Urinary bladder (tissue), 4 donors: ENCODE measurements around the gene SMYD3. TPM values are rescaled to one million over a fixed set of nuclear protein-coding genes. Genes with fewer than 3 reads are reported as not detected.

ENCODE experiments used
- DNase-seq: peaks from one replicate; pipeline ENCODE4 v3.0.0-alpha.2; 2015; ENCODE audit errors: extremely low spot score
- H3K27ac ChIP-seq: one replicate; pipeline ENCODE4 v1.5.1; 2013; ENCODE audit warnings: low read depth, mild to moderate bottlenecking, moderate library complexity
- H3K36me3 ChIP-seq: one replicate; pipeline ENCODE4 v1.6.1; 2013; ENCODE audit warnings: mild to moderate bottlenecking, moderate library complexity; ENCODE audit not compliant: insufficient read depth
- H3K4me1 ChIP-seq: one replicate; pipeline ENCODE4 v1.6.1; 2013; ENCODE audit warnings: mild to moderate bottlenecking, moderate library complexity; ENCODE audit not compliant: insufficient read depth
- H3K4me3 ChIP-seq: one replicate; pipeline ENCODE4 v1.5.1; 2013; ENCODE audit warnings: low read depth, low read length
- WGBS: extraction: QIAGEN DNeasy Blood & Tissue Kit; methylation state at CpG from one replicate; pipeline ENCODE4 v1.1.7; 2013; 5-methylcytosine and 5-hydroxymethylcytosine counted together
- polyA plus RNA-seq: library from polyadenylated mRNA; stranded (reverse); fragments of 200-250 nt; gene quantifications from one replicate; pipeline ENCODE4 v1.2.3, GENCODE V29; 2013
- total RNA-seq: library from RNA; depleted of rRNA; stranded (reverse); fragments of >200 nt; gene quantifications from one replicate; pipeline ENCODE4 v1.2.3, GENCODE V29; 2014
- donor health status: healthy with polysubstance abuse.
- donor health status: healthy.

The SMYD3 gene
- total and polyA plus RNA-seq, 2 donors: 18.2 to 44.6 TPM

DNA sequence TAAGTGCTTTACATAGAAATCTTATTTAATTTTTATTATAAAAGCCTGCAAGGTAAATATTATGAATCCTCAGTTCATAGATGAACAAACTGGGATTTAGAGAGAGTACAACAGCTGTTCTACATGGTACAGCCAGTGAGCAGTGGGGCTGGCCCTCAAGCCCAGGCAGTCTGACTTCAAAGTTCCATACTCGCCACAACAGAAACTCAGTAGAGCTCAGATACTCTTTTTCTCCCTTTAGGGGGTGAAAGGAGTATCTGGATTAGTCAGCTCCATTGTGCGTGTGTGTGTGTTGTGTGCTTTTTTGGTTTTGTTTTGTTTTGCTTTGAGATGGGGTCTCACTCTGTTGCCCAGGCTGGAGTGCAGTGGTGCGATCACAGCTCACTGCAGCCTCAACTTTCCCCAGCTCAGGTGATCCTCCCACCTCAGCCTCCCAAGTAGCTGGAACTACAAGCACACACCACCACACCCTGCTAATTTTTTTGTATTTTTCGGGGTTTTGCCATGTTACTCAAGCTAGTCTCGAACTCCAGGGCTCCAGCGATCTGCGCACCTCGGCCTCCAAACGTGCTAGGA lies 378.5 kb downstream of the SMYD3 start:
- peaks cover 1% of the 10 kb centered on the region for H3K4me1 ChIP-seq
- H3K27ac ChIP-seq: no peak overlapping the region
- no peak for DNase-seq
- WGBS: 97% methylated on average over 9 of the region's 9 CpGs
- no peak overlapping the region for H3K4me3 ChIP-seq
- no peaks in the 10 kb centered on the region for H3K36me3 ChIP-seq

DNA sequence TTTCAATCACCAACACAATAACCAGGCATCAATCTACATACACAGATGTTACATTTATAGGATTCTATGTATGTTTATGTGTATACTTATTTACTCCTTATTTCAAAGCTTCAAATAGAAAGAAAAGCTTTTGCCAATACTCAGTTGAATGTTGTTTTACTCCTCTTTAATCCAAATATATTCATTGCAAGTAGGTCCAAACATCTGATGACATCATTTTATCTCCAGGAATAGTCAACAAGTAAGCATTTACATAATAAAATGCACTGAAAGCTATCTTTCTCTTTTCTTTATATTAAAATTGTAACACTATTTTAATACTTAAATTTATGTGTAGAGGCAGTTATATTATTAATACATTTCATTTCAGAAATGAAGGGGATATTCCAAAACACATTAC lies 380.5 kb downstream of the SMYD3 start:
- H3K4me1 ChIP-seq: peaks cover 1% of the 10 kb centered on the region
- no peak for DNase-seq
- H3K27ac ChIP-seq: no peak overlapping the region

DNA sequence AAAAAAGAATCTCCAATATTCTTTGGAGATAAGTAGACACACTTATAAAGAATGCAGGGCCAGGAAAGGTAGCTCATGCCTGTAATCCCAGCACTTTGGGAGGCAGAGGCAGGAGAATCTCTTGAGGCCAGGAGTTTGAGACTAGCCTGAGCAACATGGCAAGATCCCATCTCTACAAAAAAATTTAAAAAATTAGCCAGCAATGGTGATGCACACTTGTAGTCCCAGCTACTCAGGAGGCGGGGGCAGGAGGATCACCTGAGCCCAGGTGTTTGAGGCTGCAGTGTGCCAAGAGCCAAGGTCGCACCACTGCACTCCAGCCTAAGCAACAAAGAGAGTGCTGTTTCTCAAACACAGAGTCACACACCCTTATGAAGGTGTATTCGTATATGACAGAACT lies 385.0 kb downstream of the SMYD3 start:
- DNase-seq: no peak
- 99% methylated on average over 3 of the region's 3 CpGs for WGBS
- H3K36me3 ChIP-seq: no peaks in the 10 kb centered on the region
- H3K4me3 ChIP-seq: no peak overlapping the region
- no peaks in the 10 kb centered on the region for H3K4me1 ChIP-seq
- H3K27ac ChIP-seq: no peak overlapping the region

More for the DNA sequence above, 380.5 kb downstream of the SMYD3 start:
- no peak overlapping the region for H3K4me3 ChIP-seq
- no peaks in the 10 kb centered on the region for H3K36me3 ChIP-seq

DNA sequence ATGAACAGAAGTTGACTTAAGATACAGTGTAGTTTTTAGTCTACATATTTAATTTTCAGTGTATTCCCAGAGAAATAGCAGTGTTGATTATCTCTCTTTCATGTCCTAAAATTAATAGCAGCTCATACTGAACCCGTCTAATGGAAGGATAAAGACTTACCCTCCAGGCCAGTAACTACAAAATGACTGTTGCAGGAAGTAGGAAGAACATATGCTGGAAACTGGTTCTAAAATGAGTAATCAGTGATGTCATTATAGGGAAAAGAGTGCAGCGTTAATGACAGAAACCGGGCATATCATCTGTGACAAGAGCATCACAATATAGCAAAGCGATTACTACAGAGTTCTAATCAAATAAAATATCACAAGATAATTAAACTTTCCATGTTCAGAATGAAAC lies 385.5 kb downstream of the SMYD3 start:
- WGBS: 92% methylated on average over 4 of the region's 4 CpGs
- DNase-seq: no peak

DNA sequence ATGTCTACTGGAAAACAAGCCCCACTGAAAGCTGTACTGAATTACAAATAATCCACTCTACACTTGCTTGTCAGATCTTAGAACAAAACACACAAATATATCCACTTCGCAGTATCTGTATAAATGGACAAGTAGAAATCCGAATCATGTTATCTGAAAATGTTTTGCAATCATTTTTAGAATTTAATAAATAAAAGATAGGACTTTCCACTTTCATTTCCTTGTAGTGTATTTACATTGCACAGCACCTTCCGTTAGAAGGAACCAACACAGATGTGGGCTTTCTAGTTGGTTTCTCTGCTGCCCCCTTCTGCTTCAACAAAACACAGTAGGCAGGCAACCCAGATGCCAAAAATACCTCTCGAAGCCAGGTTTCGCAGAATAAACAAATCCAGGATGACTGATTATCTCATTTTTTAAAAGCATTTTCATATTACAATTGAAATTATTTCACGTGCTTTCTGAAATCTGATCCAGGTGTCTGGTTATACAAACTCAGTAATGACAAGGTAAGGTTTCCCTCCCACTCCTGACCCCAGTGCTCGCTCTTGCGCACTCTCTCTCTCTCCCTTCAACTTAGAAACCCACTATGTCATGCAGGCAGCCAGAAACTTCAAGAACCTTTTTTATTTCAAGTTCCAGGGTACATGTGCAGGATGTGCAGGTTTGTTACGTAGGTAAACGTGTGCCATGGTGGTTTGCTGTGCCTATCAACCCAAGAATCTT lies 389.9 kb downstream of the SMYD3 start:
- no peaks in the 10 kb centered on the region for H3K4me1 ChIP-seq
- DNase-seq: no peak
- WGBS: 45% methylated on average over 10 of the region's 10 CpGs
- no peak overlapping the region for H3K27ac ChIP-seq
- no peak overlapping the region for H3K4me3 ChIP-seq
- no peaks in the 10 kb centered on the region for H3K36me3 ChIP-seq

More for the DNA sequence above, 385.5 kb downstream of the SMYD3 start:
- H3K4me3 ChIP-seq: no peak overlapping the region
- H3K4me1 ChIP-seq: no peaks in the 10 kb centered on the region
- no peaks in the 10 kb centered on the region for H3K36me3 ChIP-seq
- no peak overlapping the region for H3K27ac ChIP-seq

DNA sequence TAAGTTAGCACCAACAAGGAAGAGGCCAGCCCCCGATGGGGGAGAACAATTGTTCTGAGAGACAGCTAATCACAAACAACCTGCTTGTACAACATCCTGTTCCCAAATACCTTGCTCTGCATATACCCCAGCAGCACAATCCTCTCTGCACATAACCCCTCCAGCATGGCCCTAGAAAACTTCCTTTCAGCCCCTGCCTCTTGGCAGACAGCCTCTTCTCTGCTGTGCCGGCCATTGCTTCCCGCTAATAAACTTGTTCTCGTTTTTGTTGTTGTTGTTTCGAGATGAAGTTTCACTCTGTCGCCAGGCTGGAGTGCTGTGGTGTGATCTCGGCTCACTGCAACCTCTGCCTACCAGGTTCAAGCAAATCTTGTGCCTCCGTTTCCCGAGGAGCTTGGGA lies 392.7 kb downstream of the SMYD3 start:
- WGBS: 83% methylated on average over 9 of the region's 9 CpGs
- no peaks in the 10 kb centered on the region for H3K4me1 ChIP-seq

DNA sequence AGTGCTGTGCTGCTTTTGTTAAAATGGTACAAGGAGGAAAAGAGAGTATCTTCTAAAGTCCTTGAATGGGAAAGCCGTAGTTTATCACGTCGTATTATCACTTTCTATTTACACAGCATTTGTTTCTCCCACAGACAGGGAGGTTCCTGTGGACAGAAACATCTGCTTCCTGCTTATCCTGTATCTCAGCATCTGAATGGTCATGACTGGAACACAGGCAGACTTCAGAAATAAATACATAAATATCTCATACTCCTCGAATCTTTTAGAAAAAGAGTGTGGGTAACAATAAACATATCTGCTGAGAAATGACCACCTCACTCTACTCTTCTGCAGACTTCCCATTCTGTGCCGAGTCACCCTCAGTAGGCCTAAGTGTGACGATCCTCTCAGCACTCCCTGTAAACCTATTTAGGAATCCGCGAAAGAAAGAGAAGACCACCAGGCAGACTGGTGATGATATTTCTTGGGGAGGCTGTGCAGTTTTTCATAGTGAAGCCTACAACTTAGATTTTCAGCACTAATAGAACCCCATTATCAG lies 393.5 kb downstream of the SMYD3 start:
- H3K4me3 ChIP-seq: no peak overlapping the region
- H3K4me1 ChIP-seq: no peaks in the 10 kb centered on the region
- DNase-seq: no peak
- no peaks in the 10 kb centered on the region for H3K36me3 ChIP-seq
- no peak overlapping the region for H3K27ac ChIP-seq
- 62% methylated on average over 8 of the region's 8 CpGs for WGBS

More for the DNA sequence above, 392.7 kb downstream of the SMYD3 start:
- DNase-seq: no peak
- H3K36me3 ChIP-seq: no peaks in the 10 kb centered on the region
- no peak overlapping the region for H3K4me3 ChIP-seq
- H3K27ac ChIP-seq: no peak overlapping the region

DNA sequence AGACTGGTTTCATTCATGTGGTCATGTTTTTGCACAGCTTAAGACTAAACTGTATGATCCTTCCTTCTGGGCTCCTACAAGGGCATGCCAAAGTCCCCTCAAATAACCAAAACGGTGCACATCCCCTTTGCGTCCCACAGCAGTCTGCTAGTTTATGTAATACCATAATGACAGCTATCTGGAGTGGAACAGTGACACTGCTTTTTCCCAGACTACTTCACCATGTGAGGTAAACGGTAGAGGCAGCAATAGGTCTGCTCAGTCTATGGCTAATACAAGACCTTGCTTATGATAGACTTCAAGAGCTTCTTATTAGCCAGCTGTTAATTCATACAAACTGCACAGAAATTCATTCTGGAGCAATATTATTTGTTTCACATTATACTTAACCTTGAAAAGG lies 395.5 kb downstream of the SMYD3 start:
- Histone ChIP-seq H3K36me3 (no peaks in the 10 kb centered on the region), H3K4me1 (no peaks in the 10 kb centered on the region), H3K27ac (no peak overlapping the region), H3K4me3 (no peak overlapping the region)
- no peak for DNase-seq
- 84% methylated on average over 3 of the region's 3 CpGs for WGBS

DNA sequence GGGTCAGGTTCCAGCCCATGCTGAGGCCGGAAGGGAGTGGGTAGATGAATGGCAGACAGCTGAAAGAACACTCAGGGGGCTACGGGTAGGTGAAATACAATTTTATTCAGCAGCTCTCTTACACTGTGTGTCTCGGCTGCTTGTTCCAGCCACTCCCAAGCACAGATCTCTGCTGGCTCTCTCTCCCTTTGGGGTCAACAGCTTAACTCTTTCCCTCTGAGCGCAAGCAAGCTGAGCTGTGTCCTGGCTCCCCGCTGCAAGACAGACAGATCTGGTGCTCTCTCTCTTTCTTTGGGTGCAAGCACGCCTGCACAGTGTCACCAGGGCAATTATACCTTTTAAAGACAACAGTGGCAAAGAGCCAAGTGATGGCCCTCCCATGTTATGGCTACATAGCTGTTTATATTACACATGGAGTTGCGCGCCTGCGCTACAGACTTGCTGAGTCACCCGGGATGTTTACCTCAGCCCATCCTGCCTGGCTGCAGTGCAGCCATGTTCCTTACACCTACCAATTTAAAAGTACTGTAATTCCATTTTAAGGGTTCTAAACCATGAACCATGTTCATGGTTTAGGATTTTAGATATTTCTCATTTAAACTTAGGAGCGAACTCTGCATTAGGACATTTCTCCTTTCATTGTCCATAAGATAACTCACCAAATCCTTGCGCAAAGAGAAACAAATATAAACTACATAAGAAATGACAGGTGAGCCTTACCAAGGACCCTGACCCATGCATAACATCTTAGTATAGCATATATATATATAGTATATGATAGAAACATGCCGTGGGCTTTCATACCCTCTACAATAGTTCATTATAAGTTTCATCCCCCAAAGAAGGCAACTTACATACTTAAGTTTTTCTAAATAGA lies 396.5 kb downstream of the SMYD3 start:
- Histone ChIP-seq H3K36me3 (no peaks in the 10 kb centered on the region), H3K4me1 (no peaks in the 10 kb centered on the region), H3K27ac (no peak overlapping the region), H3K4me3 (no peak overlapping the region)
- DNase-seq: no peak
- WGBS: 67% methylated on average over 13 of the region's 13 CpGs

DNA sequence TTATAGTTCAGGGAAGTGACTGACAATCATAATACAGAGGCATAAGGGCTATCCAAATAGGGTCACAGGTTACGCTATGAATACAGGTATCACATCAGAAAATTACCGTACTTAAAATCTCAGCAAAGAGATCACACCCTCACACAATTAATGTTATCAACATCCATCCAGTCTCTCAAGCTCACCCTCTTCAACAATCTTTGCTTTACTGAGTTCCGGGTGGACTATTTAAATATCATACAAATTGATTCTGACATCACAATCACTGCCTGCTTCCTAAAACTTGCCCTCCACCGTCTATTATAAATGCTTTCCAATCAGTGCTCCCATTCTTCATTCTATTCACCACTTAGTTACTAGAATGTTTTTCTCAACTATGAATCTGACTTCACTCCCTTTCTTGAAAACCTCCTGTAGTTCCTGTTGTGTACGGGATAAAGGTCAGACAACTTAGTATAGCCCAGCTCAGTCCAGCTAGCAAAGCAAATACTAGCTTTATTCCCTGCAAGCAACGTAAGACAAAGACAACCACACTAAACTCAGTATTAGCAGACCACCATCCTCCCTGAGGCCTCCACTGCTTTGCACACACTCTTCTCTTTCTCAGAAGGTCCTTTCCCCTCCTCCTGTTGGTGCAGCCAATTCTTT lies 398.7 kb downstream of the SMYD3 start:
- no peaks in the 10 kb centered on the region for H3K4me1 ChIP-seq
- no peak overlapping the region for H3K4me3 ChIP-seq
- no peak overlapping the region for H3K27ac ChIP-seq
- no peak for DNase-seq
- no peaks in the 10 kb centered on the region for H3K36me3 ChIP-seq
- 82% methylated on average over 6 of the region's 6 CpGs for WGBS

DNA sequence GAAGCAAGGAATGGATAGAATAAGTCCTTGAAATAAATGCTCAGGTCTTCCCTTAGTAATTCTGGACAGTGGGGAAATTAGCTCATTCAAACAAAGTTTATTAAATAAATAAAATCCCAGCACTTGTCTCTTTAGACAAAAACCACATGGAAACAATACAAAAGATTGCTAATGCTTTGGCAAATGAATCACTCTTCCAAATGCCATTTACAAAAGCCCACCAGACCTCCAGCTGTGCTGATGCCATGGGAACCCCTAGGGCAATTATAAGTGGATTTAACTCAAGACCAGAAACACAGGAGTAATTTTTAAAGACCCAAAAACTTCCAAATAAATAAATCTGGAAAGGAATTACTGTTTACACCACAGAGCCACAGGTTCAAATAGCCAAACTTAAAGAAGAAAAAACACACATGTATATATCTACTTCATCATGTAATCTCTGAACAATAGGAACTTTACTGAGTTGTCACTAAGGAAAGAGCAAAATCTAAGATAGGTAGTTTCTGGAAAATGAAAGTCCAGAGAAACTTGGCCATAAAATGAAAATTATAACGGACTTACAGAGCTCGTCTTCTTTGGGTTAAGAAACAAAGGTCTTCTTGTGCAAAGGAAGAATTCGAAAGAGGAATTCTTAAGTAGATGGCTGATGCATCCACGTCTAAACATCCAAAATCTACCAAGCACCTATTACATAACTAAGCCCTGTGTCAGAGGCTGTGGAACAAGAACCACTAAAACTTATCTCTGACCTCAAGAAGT lies 399.4 kb downstream of the SMYD3 start:
- H3K27ac ChIP-seq: no peak overlapping the region
- WGBS: 54% methylated on average over 4 of the region's 4 CpGs

DNA sequence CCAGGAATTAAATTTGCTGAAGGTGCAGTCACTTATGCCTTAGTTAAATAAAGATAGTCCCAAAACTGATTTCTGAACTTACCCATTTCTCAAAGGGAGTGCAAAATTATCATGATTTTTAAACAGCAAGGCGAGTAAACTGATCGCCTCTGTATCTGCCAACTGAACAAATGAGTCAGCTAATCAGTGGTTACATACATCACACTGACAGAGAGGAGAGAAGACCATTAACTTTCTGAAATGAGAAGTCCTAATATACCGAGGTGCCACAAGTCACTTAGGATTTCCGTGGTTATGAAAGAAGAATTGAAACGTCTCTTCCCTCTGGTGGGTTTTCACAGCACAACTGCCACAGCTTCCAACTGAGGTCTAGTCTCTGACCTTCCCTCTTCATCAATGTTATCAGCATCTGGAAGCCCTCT lies 400.7 kb downstream of the SMYD3 start:
- 87% methylated on average over 5 of the region's 5 CpGs for WGBS
- H3K27ac ChIP-seq: no peak overlapping the region
- H3K4me1 ChIP-seq: no peaks in the 10 kb centered on the region
- no peak overlapping the region for H3K4me3 ChIP-seq
- H3K36me3 ChIP-seq: no peaks in the 10 kb centered on the region
- no peak for DNase-seq

More for the DNA sequence above, 399.4 kb downstream of the SMYD3 start:
- H3K36me3 ChIP-seq: no peaks in the 10 kb centered on the region
- H3K4me3 ChIP-seq: no peak overlapping the region
- no peak for DNase-seq
- H3K4me1 ChIP-seq: no peaks in the 10 kb centered on the region

DNA sequence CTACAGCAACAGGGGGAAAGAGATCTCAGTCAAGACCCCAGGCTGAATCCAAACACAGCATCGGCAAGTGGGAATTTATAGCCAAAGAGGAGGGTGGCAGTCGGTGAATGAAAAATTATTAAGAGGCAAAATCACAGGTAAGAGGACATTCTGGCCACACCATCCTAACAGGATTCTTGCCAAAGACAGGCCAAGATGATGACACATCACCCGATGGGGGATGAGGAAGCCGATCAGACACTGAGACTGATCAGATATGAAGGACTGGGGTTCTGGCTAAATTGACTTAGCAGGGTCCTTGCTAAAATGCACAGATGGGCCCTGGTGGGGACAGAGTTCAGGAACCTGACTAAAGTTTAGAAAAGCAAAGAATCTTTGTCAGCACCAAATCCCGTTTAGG lies 402.2 kb downstream of the SMYD3 start:
- DNase-seq: no peak
- Histone ChIP-seq H3K4me1 (no peaks in the 10 kb centered on the region), H3K4me3 (no peak overlapping the region), H3K36me3 (no peaks in the 10 kb centered on the region), H3K27ac (no peak overlapping the region)
- 86% methylated on average over 5 of the region's 5 CpGs for WGBS
